Left ventricle myocardium inferior (tissue), 1 donor: ENCODE measurements around the gene PARP16. TPM values are rescaled to one million over a fixed set of nuclear protein-coding genes. Genes with fewer than 3 reads are reported as not detected.
A peak's percentile ranks its signal among the peaks of the same experiment; 100 is the strongest.

ENCODE experiments used
- DNase-seq: peaks from one replicate; pipeline ENCODE4 v3.0.0-alpha.2; 2020
- H3K27ac ChIP-seq: fragments of 200-600 bp; replicated peaks from 2 replicates; pipeline ENCODE4 v1.8.0; 2021
- H3K27me3 ChIP-seq: fragments of 200-600 bp; 2 replicates; pipeline ENCODE4 v1.8.0; 2021; ENCODE audit warnings: low read depth
- H3K36me3 ChIP-seq: fragments of 200-600 bp; 2 replicates; pipeline ENCODE4 v1.8.0; 2021
- H3K4me1 ChIP-seq: fragments of 200-600 bp; 2 replicates; pipeline ENCODE4 v1.8.0; 2021
- H3K4me3 ChIP-seq: fragments of 200-600 bp; 2 replicates; pipeline ENCODE4 v1.8.0; 2021; ENCODE audit warnings: mild to moderate bottlenecking, moderate library complexity
- H3K9me3 ChIP-seq: fragments of 200-600 bp; replicated peaks from 2 replicates; pipeline ENCODE4 v1.8.0; 2021
- intact Hi-C: fragments of 100-400 bp; cut with micrococcal nuclease; formaldehyde crosslinking; loops from one replicate; pipeline ENCODE4 v1.11.0; 2022
- total RNA-seq: library from RNA; stranded (reverse); fragmentation: NEBNext Ultra II Directional; extraction: Animal tissue kit (Norgen Biotek cat#: 25700); gene quantifications from one replicate; pipeline ENCODE4 v1.2.1, GENCODE V29; 2021
- TF ChIP-seq, protein P1 (sequence below): fragments of 200-600 bp; IDR thresholded peaks from 2 replicates; pipeline ENCODE4 v1.8.0; 2021; ENCODE audit warnings: antibody characterized with exemption, mild to moderate bottlenecking, borderline replicate concordance
- donor health status: DM: no; HTN: yes; CAD: no; lungs with severe emphysema.

The PARP16 gene
- total RNA-seq, 1 donor from 2014 or later = 4.6 TPM

GRCh38 chr15:65329288-65329983, 42.8 kb upstream of the PARP16 start:
- TF ChIP-seq, protein P1, sequence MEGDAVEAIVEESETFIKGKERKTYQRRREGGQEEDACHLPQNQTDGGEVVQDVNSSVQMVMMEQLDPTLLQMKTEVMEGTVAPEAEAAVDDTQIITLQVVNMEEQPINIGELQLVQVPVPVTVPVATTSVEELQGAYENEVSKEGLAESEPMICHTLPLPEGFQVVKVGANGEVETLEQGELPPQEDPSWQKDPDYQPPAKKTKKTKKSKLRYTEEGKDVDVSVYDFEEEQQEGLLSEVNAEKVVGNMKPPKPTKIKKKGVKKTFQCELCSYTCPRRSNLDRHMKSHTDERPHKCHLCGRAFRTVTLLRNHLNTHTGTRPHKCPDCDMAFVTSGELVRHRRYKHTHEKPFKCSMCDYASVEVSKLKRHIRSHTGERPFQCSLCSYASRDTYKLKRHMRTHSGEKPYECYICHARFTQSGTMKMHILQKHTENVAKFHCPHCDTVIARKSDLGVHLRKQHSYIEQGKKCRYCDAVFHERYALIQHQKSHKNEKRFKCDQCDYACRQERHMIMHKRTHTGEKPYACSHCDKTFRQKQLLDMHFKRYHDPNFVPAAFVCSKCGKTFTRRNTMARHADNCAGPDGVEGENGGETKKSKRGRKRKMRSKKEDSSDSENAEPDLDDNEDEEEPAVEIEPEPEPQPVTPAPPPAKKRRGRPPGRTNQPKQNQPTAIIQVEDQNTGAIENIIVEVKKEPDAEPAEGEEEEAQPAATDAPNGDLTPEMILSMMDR = no peak
- H3K9me3 ChIP-seq = no peaks in the 10 kb centered on the region
- peaks cover 7% of the 10 kb centered on the region for H3K27me3 ChIP-seq
- H3K27ac ChIP-seq = no peak overlapping the region
- intact Hi-C loops = no loop called here
- H3K36me3 ChIP-seq = no peaks in the 10 kb centered on the region
- no peak overlapping the region for H3K4me3 ChIP-seq
- DNase-seq = no peak
- H3K4me1 ChIP-seq = peaks cover 11% of the 10 kb centered on the region

- Histone ChIP-seq H3K36me3 (no peaks in the 10 kb centered on the region), H3K4me1 (peaks cover 11% of the 10 kb centered on the region), H3K4me3 (no peak overlapping the region), H3K27me3 (peaks cover 7% of the 10 kb centered on the region), H3K27ac (no peak overlapping the region), H3K9me3 (no peaks in the 10 kb centered on the region)
- DNase-seq = no peak
- TF ChIP-seq, protein P1 = no peak
- intact Hi-C loops = no loop called here
Observed at GRCh38 chr15:65328506-65329287, 42.0 kb upstream of the PARP16 start.

- Histone ChIP-seq H3K27me3 (peaks cover 7% of the 10 kb centered on the region), H3K36me3 (no peaks in the 10 kb centered on the region), H3K4me1 (peaks cover 16% of the 10 kb centered on the region), H3K27ac (no peak overlapping the region), H3K9me3 (no peaks in the 10 kb centered on the region), H3K4me3 (no peak overlapping the region)
- intact Hi-C loops = no loop called here
- DNase-seq = no peak
- TF ChIP-seq, protein P1 = no peak
Observed at GRCh38 chr15:65327651-65328393, 41.1 kb upstream of the PARP16 start.

DNA sequence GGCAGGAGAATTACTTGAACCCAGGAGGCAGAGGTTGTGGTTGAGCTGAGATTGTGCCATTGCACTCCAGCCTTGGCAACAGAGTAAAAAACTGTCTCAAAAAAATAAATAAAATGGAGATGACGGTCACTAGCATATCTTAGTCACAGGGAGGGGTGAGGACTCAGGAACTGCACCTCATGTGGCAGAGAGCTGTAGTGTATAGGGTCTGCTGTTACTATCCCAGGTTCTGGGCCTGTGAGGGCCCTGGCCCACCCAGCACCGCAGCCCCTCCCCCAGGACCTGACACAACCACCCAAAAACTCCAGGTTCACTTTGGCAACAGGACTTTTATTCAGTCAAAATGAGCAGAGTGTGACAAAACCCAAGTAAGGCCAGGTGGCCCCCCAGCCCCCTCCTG, 40.1 kb upstream of the PARP16 start:
- Histone ChIP-seq H3K4me1 (peaks cover 19% of the 10 kb centered on the region), H3K9me3 (no peaks in the 10 kb centered on the region), H3K27me3 (peaks cover 7% of the 10 kb centered on the region), H3K4me3 (no peak overlapping the region), H3K27ac (no peak overlapping the region), H3K36me3 (no peaks in the 10 kb centered on the region)
- TF ChIP-seq, protein P1 = no peak
- no peak for DNase-seq
- intact Hi-C loops = no loop called here

DNA sequence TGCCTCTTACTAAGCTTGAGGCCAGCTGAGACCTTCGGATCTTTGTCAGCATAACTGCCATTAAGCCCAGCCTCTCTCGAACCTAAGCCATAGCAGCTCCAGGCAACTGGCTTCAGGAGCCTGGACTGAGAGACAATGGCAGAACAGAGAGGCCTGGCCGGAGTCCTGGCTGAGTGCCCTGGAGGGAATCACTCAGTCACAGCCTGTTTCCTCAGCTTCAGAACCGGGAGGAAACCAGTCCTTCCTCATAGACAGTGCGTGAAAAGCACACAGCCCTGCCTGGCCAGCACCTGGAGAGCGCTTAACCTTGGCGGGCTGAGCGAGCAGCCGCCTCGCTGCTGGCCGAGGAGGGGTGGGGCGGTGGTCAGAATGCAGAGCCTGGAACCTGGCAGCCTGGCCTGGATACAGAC, 39.4 kb upstream of the PARP16 start:
- peak; percentile 39 for DNase-seq
- Histone ChIP-seq H3K27ac (no peak overlapping the region), H3K4me1 (peaks cover 19% of the 10 kb centered on the region), H3K4me3 (no peak overlapping the region), H3K27me3 (peaks cover 5% of the 10 kb centered on the region), H3K9me3 (no peaks in the 10 kb centered on the region), H3K36me3 (no peaks in the 10 kb centered on the region)
- intact Hi-C loops = no loop called here
- TF ChIP-seq, protein P1 = no peak
